UCSD-AML1 (cell line): ENCODE results near the gene EGLN3.

Experiments used
- DNase-seq: peaks from one replicate; lab custom pipeline; 2025; ENCODE audit not compliant: unreplicated experiment; lab: John Stamatoyannopoulos, UW

EGLN3 gene

DNA sequence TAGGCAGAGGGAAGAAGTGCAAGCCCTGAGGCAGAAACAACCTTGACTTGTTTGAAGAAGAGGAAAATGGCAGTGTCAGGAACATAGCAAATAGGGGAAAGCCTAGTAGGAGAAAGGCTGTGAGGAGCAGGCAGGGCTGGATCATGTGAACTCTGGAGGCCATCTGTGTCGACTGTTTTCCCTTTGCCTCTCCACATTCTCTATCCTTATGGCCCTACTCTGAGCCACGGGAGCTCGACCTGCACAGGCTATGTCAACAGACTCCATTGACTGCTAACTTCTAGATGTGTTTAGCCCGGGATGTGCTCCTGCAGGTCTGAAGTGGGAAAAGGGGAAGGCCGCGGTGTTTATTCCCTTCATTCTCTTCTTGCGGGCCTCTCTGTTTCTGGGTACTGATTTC lies 35.2 kb downstream of the EGLN3 start:
- DNase-seq: peak; percentile 19

DNA sequence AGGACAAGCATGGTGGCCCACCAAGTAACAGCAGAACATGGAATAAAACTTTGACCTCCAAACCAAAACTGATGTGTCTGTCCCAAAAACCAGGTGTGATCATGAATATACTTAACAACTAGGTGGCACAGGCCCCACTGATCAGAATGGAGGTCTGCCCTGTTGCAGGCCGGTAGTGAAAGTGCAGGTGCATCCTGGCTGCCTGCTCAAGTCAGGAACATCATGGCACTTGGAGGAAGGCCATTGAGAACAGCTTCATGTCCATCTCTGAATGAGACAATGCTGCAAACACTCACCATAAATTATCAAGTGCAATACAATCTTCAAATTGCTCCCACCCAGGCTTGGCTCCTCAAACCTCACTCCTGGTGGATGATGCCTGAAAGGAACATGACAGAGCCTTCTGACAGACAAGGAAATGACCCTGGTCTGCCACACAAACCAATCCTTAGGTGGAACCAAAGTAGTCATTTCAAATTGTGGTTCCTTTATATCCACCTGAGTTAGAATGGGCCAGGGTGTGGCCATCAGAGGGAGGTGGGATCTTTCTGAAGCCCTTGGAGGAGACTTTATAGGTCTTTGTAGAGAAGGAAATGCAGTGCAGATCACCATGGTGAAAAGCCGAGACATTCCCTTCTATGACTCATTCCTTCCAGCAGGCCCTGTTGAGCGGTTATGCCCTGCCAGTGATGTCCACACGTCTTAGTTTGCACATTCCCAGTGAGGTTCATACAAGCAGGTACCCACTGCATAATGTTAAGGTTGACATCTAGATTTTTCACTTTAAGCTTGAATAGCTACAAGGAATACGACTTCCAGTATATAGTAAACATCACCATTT lies 36.0 kb downstream of the EGLN3 start:
- peak; percentile 44 for DNase-seq

DNA sequence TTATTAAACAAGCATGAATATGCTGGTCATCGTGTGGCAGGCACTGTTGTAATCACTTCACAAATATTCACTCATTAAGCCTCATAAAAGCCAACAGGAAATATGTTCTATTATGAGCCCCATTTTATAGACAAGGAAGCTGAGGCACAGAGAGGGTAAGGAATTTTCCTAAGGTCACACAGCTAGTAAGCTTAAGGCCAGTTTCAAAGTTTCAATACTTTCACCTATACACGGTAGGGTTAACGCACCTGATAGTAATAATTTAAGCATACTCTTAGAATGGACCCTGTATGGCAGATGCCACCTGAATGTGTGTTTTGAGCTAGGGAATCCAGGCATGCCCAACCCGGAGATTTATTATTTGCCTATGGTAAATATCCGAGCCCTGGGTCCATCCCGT lies 39.8 kb downstream of the EGLN3 start:
- no peak for DNase-seq

DNA sequence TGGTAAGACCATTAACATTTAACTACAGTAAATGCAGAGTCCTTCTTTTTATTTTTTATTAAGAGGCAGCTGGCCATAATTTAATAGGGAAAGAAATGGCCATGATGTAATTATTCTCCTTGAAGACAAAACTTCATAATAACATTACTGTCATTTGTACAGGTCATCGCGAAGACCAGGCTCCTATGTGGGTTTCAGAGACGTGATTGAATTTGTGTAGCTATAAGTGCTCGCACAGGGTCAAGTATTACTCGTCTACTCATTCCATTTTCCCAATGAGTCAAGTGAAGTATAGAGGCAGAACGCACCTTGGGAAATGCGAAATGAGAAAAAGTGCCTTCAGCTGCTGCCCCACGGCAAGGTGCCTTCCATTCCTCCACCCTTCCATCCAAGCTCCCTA lies 40.4 kb downstream of the EGLN3 start:
- DNase-seq: no peak

DNA sequence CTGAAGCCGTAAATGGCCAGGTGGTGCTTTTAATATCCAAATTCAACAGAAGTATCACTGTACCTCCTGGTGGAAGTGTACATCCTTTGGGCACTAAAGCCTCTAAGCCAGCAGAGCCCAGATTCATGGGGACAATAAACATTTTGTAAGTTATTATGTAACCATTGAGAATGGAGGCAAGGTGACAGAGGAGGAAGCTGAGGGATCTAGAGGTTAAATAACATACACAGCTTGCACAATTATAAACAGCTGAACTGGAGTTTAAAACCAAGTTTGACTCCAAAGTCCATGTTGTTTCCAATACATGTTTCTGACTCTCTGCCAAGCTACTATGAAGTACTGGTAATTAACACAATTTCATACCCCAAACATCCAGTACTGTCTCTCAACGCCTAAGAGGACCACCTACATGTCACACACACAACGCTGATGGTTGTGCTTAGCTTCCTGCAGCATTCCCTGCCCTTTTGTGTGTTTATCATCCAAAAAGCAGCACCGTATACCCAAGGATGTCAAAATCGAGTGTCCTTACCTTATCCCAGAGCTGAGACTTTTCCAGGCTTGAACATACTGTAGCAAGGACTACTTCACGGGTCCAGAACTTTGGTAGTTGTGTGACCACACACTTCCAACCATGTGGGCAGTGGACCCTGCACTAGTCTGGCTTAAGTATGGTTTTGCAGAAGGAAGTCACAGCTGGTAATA lies 41.3 kb downstream of the EGLN3 start:
- no peak for DNase-seq

DNA sequence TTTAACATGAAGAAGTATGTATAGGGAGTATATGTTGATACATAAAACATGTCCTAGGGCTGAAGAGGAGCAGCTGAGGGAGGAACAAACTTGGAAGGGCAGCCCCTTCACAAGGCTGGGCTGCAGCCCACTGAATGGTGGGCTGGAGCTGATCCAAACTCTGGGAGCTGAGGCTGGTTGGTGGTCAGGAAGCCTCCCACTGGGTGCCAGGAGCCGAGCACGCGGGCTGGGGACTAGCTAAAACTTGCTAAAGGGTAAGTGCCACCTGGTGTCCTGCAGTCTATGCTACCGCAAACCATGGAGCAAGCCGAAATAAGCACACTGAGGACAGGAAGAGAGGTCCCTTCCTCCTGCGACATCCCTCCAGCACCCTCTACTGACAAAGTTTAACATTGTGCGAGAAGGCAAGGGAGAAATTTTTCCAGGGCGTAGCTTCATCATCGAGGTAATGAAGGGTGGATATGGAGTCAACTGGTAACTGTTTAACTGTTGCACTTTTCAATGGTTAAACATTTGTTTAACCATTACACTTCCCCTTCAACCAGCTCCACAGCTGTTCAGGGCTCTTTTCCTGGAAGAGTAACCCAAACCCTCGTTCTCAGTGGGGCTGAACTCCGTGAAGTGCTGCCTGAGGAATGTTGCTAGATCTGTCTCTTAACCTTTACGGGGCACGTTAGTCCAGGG lies 42.2 kb downstream of the EGLN3 start:
- no peak for DNase-seq

DNA sequence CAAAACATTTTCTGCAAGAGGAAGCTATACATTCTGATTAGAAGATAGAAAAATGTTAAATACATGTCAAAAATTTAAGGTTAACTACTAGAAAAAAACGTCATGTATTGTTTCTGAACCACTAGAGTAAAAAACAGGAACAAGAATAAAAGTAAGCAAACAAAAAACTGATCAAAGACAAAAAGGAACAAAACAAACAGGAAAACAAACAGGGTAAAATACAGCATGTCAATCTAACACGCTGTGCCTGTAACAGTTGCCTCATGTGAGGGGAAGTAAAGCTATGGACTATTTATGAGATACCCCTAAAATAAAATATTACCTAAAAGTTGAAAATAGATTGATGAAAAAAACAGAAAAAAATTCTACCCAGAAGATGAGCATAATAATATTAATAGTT lies 43.9 kb downstream of the EGLN3 start:
- no peak for DNase-seq

DNA sequence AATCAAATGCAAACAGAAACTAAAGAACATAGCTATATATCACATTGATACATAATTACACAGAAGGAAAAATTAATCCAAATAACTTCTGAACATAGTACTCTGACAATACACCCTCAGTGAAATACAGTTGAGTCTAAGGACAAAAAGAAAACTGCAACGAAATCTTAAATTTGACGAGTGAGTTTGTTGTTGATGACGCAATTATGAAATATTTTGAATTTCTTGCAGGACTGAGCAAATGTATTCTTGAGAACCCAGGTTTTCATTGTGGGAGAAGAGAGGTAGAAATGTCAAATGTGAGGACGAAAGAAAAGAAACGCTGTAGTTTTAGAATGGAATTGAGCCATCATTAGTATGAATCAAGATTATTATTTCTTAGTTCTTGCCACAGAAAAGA lies 46.3 kb downstream of the EGLN3 start:
- DNase-seq: no peak

DNA sequence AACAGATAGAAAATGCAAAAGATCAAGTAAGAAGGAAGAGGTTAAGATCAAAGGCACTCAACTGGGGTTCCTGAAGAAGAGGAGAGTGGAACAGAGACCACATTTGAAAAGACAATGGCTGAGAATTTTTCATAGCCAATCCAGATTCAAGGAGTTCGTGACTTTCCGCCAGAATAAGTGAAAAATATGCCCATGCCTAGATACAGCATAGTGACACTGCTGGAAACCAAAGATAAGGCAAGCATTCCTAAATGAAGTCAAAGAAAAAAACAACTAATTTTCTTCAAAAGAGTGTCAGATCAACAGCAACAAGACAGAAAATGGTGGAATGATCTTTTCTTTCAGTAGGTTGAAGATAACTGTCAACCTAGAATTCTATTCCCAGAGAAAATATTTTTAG lies 47.5 kb downstream of the EGLN3 start:
- no peak for DNase-seq

DNA sequence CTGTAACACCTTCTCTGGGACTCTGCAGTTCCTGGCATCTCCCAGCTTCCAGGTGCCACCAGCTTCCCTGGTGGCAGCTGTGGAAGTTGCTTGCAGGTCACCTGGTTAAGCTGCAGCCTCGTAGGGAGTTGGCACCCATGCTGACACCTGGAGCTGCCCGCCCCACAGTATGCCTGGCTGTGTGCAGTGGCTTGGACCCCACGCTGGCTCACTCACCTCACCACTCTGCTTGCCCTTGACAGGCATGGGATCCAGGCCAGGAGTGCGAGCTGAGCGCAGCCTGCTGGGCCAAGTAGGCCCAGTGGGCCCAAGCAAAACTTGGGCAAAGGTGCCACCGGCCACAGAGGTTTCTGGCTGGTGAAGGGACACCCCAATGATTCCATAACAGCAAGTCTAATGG lies 48.5 kb downstream of the EGLN3 start:
- DNase-seq: no peak

DNA sequence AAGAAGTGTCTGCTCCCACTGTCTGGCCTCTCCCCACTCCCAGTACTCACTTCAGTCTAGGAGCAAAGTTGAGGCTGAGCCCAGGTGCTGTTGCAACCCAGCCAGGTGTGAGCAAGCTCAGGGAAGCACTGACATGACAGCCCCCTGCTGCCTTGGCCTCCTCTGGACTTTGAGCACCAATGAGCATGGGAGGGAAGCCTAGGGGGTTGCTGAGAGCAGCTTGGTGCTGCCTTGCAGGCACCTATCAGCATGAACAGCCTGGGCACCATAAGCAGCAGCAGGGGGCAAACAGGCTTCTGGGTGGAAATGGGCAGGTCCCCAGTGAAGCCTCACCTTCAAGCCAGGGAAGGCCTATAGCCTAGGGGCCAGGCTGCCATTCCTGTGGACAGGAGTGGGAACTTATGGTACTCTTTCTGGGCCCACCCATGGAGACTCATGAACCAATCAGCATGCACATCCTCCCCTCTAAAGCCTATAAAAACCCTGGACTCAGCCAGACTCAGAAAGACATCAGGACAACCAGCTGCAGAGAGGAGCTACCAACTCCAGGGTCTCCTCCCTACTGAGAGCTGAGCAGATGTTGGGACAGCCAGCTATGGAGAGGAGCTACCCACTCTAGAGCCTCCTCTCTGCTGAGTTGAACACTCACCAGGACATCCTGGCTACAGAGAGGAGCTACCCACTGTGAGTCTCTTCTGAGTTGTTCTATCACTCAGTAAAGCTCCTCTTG lies 49.3 kb downstream of the EGLN3 start:
- no peak for DNase-seq

DNA sequence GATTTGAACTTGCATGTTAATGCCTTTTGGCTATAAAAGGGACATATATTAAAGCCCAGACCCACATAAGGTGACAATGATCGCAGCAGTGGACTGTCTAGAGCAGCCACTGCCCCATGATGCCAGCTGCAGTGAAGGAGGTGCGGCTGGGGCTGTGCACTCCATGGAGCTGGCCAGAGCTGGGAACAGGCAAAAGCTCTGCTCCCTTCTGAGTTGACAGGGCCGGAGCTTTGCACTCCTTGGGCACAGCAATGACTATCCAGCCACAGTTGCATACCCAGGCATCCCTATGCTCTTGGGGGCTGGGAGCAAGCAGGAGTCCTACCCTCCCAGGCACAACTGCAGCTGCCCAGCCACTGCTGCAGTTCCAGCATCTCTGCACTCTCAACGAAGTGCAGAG lies 50.2 kb downstream of the EGLN3 start:
- no peak for DNase-seq

DNA sequence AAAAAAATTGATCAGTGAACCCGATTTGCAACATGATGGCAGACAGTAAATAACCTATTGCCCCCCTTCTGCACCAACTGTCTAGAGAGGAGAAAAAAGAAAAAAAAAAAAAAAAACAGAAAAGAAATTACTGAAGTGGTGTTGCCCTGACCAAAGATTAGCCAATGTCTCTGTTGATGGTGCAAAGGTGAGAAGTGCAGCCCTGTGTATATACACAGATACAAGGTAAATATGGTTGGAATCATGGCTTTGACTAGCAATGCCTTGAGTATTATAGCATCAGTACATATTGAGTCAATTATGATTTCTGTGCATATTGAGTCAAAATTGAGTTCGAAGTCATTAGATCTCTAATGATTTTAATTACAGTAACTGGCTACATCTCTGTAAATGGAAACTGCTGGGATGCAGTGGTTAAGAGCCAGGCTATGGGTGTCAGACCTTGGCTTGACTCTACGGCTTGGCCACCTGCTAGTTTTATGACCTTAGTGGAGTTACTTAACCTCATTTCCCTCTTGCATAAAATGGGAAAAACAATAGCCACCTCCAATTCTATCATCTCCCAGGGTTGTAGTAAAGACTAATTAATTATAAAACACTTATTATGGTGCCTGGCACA lies 51.0 kb downstream of the EGLN3 start:
- DNase-seq: no peak

DNA sequence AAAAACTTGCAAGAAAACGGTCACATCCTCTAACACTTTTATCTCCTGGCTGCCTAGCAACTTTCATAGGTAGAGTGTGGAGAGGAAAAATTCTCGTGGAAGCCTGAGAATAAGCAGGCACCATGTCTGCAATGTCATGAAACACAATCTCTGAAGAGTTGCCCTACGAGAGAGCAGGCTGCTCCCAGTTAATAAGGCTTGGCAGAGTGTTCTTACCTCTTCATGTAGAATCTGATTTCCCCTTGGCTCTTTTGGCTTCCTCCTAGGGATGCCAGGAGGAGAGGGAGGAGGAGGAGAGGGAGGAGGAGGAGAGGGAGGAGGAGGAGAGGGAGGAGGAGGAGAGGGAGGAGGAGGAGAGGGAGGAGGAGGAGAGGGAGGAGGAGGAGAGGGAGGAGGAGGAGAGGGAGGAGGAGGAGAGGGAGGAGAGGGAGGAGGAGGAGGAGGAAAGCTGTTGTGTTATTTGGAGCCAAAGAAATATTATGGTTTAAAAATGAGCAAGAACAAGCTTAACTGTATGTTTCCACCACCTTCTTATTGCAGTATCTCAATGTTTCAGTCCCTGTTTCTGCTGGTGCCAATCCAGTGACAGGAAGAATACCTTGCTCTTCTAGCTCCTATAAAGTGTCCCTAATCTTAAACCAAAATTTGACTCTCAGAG lies 52.9 kb downstream of the EGLN3 start:
- no peak for DNase-seq

DNA sequence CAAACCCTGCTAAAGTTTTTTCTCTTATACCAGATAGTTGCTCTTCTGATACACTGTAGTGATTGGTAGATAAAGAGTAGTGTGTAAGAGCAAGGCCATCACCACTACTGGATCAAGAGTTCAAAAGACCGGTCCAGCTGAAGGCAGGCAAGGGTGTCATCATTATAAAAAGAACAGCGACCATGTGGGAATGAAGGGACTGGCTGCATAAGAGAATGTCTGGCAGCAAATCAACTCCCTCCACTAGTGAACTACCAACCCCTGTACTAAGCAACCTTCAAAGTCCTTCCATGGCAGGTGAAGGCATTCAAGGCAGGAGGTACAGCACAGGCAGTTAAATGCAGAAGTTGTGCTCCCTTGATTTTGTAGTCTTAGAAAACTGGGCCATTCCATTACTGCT lies 53.5 kb downstream of the EGLN3 start:
- no peak for DNase-seq

DNA sequence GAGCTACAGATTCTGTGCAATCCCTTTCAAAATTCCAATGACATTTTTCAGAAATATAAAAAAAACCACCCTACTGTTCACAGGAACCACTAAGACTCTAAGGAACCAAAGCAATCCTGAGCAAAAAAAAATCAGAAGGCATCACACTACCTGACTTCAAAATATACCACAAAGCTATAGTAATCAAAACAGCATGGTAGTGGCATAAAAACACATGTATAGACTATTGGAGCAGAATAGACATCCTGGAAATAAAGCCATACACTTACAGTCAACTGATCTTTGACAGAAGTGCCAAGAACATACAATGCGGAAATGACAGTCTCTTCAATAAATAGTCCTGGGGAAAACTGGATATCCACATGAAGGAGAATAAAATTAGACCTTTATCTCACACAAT lies 56.5 kb downstream of the EGLN3 start:
- no peak for DNase-seq

DNA sequence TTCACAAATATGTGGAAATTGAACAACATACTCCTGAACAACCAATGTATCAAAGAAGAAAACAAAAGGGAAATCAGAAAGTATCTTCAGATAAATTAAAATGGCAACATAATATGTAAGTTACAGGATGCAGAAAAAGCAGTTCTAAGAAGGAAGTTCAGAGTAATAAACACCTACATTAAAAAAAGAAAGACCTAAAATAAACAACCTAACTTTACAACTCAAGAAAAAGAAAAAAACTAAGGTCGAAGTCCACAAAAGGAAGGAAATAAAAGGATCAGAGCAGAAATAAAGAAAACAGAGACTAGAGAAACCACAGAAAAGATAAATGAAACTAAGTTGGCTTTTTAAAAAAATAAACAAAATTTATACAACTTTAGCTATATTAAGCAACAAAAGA lies 59.2 kb downstream of the EGLN3 start:
- no peak for DNase-seq

DNA sequence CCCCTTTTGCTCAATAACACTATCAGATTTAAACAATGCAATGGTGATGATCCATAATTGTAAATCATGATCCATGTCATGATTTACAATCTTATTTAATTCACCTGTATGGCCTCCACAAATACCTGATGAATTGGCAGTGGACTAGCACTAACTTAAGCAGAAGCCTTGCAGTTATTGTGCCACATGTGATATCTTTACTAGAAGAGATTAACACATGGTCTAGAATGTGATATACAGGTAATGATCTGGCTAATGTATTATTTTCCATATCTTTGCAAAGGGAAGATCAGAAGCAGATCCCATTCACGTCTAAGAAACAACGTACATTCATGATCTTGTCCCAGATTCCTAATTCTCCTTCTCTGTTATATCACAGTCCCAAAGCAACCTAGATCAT lies 66.0 kb downstream of the EGLN3 start:
- no peak for DNase-seq

DNA sequence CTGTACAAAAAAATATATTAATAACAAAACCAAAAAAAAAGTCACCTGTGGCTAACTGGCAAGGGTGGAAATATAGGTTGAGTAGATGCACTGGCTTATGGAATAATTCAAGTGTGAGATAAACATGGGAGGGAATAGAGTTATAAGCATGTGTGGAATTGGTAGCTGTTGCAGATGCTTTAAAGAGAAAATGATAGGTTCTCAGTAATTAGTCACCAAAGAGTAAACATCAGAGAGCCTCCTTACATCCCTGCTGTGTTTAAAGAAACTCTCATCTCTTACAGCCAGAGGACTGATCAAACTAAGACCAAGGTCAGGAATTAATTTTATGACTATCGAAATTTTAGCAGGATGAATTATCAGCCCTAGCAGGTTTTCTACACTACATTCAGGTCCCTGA lies 70.5 kb downstream of the EGLN3 start:
- no peak for DNase-seq

DNA sequence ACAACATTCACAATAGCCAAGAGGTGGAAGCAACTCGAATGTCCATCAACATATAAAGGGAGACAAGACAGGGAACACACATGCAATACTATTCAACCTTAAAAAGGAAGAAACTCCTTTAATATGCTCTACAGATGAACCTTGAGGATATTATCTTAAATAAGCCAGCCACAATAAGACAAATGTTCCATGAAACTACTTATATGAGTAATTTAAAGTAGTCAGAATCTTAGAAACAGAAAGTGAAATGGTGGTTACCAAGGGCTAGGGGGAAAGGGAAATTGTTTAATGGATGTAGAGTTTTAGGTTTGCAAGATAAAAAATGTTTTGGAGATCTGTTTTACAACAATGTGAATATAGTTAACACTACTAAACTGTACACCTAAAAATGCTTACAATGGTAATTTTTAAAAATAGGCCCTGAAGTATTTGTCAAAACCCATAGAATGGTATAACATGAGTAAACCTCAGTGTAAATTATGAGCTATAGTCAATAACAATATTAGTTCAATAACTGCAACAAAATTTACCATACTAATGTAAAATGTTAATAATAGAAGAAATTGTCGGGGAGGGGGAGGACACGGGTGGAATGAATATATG lies 71.1 kb downstream of the EGLN3 start:
- no peak for DNase-seq
